Activated CD4-positive, alpha-beta T cell treated with anti-CD3 and anti-CD28 coated beads for 24 hours (primary cell): ENCODE data around the gene MINDY2.
"Not testable (repeated sequence)": the region's sequence is repeated elsewhere in the genome, so short reads cannot be mapped to it uniquely, and the experiment has no call there.

Source experiments
- DNase-seq, 2 donors: peaks; one replicate each; pipeline ENCODE4 v3.0.0-alpha.2; 2020; ENCODE audit warnings: low read depth in 2 of 2

Gene MINDY2

GRCh38 chr15:58883926-58884325, 112.8 kb downstream of the MINDY2 start:
- DNase-seq: not testable (repeated sequence)

GRCh38 chr15:58886921-58887320, 115.8 kb downstream of the MINDY2 start:
- DNase-seq: no peak

GRCh38 chr15:58889363-58889762, 118.3 kb downstream of the MINDY2 start:
- DNase-seq: no peak

- DNase-seq: no peak
These were observed 127.1 kb downstream of the MINDY2 start for GRCh38 chr15:58898150-58898680.

GRCh38 chr15:58900631-58901030, 129.5 kb downstream of the MINDY2 start:
- no peak for DNase-seq

GRCh38 chr15:58908550-58909309, 137.6 kb downstream of the MINDY2 start:
- no peak for DNase-seq

GRCh38 chr15:58909616-58910015, 138.5 kb downstream of the MINDY2 start:
- DNase-seq: no peak

- DNase-seq: no peak
These were observed 139.4 kb downstream of the MINDY2 start for GRCh38 chr15:58910456-58910855.
